GM12878 (cell line): ENCODE results near the gene CYBC1. TPM values are rescaled to one million over a fixed set of nuclear protein-coding genes. Genes with fewer than 3 reads are reported as not detected.
A peak's percentile ranks its signal among the peaks of the same experiment; 100 is the strongest.

Source experiments
- ATAC-seq: fragments of 200-7000 bp; cut with Tn5 transposase; 3 replicates; pipeline ENCODE4 v1.9.1; 2020; ENCODE audit warnings: mild to moderate bottlenecking, moderate library complexity
- BruUV-seq: library from RNA; stranded (reverse); fragments of 400-500 nt; replicated peaks from 2 replicates; lab custom pipeline; 2021; lab: Mats Ljungman, UMichigan
- CTCF ChIA-PET: fragments of 300-600 bp; sonication (Branson Sonifier 250); formaldehyde crosslinking; extraction: SDS; loops from one replicate; lab custom pipeline; 2021; ENCODE audit warnings: inconsistent platforms; lab: Yijun Ruan, JAX
- POLR2A ChIA-PET: fragments of 350-600 bp; formaldehyde crosslinking; extraction: SDS; loops from one replicate; lab custom pipeline; 2021; ENCODE audit warnings: inconsistent platforms; lab: Charles Lee
- RAD21 ChIA-PET: fragments of 300-600 bp; sonication (Branson Sonifier 250); formaldehyde crosslinking; loops from one replicate; lab custom pipeline; 2023; ENCODE audit warnings: antibody characterized with exemption; ENCODE audit not compliant: unreplicated experiment; lab: Charles Lee
- SMC1A ChIA-PET: fragments of 300-600 bp; sonication (Branson Sonifier 250); formaldehyde crosslinking; loops from one replicate; lab custom pipeline; 2023; ENCODE audit not compliant: unreplicated experiment, uncharacterized antibody; lab: Charles Lee
- DNase-seq: peaks from one replicate; pipeline ENCODE4 v3.0.0-alpha.2; 2011; ENCODE audit warnings: low read depth, low spot score
- FAIRE-seq: peaks from 3 replicates; lab custom pipeline; 2011; peaks lifted over from hg19 to GRCh38; lab: Jason Lieb, UNC
- H2AFZ ChIP-seq: 2 replicates; pipeline ENCODE4 v1.6.0; 2011; ENCODE audit warnings: low read depth, low read length, control low read depth; ENCODE audit not compliant: control insufficient read depth
- H3K27ac ChIP-seq: 2 replicates; pipeline ENCODE4 v1.5.1; 2011; ENCODE audit warnings: control low read depth; ENCODE audit not compliant: control insufficient read depth, insufficient read depth
- H3K27me3 ChIP-seq, 2 experiments: replicated peaks in 1 of 2; 2 replicates each; pipeline versions ENCODE4 v1.6.0 to v1.6.1; 2011; ENCODE audit warnings: low read length in 1 of 2; ENCODE audit not compliant: control insufficient read depth in 2 of 2, insufficient read depth in 2 of 2
- H3K36me3 ChIP-seq, 2 experiments: 2 replicates each; pipeline ENCODE4 v1.5.1; 2011; ENCODE audit warnings: low read length in 1 of 2; ENCODE audit not compliant: control insufficient read depth in 2 of 2, insufficient read depth in 2 of 2
- H3K4me1 ChIP-seq: 2 replicates; pipeline ENCODE4 v1.6.1; 2011; ENCODE audit warnings: mild to moderate bottlenecking, low read length, moderate library complexity, mixed read lengths; ENCODE audit not compliant: control insufficient read depth, insufficient read depth
- H3K4me2 ChIP-seq: 2 replicates; pipeline ENCODE4 v1.6.0; 2011; ENCODE audit warnings: control low read depth; ENCODE audit not compliant: control insufficient read depth, insufficient read depth
- H3K4me3 ChIP-seq: fragments of 200-600 bp; sonication (generic); 2 replicates; pipeline ENCODE4 v1.5.1; 2016
- H3K79me2 ChIP-seq: 2 replicates; pipeline ENCODE4 v1.6.0; 2011; ENCODE audit warnings: low read length; ENCODE audit not compliant: control insufficient read depth, insufficient read depth
- H3K9ac ChIP-seq: 2 replicates; pipeline ENCODE4 v1.8.0; 2011; ENCODE audit warnings: low read length, control low read depth, mixed read lengths; ENCODE audit not compliant: control insufficient read depth, insufficient read depth
- H3K9me3 ChIP-seq: replicated peaks from 3 replicates; pipeline ENCODE4 v1.5.1; 2011; ENCODE audit warnings: mild to moderate bottlenecking, low read length; ENCODE audit not compliant: control insufficient read depth, insufficient read depth
- H4K20me1 ChIP-seq: 2 replicates; pipeline ENCODE4 v1.6.0; 2011; ENCODE audit not compliant: control insufficient read depth, insufficient read depth
- HDGF ChIP-seq: fragments of 450-650 bp; IDR thresholded peaks from 2 replicates; pipeline ENCODE4 v1.6.1; 2016; ENCODE audit warnings: antibody characterized with exemption
- POLR2A ChIP-seq: IDR thresholded peaks from 2 replicates; pipeline ENCODE4 v1.6.1; 2011; ENCODE audit warnings: low read depth, mild to moderate bottlenecking, low read length
- ZZZ3 ChIP-seq: IDR thresholded peaks from 2 replicates; pipeline ENCODE4 v1.6.1; 2011; ENCODE audit warnings: low read depth; ENCODE audit not compliant: control insufficient read depth, insufficient read length
- WGBS: methylation state at CpG from one replicate; pipeline ENCODE4 v1.1.6; 2016; ENCODE audit warnings: low lambda C conversion rate; ENCODE audit not compliant: insufficient replicate concordance, insufficient coverage; ENCODE audit errors: missing lambda C conversion rate; 5-methylcytosine and 5-hydroxymethylcytosine counted together
- in situ Hi-C: fragments of 300-500 bp; cut with MboI; formaldehyde crosslinking; loops from 9 replicates; pipeline ENCODE4 v1.14.3; 2018; ENCODE audit warnings: mixed read lengths
- intact Hi-C: fragments of 100-400 bp; cut with micrococcal nuclease; formaldehyde crosslinking; loops from one replicate; pipeline ENCODE4 v1.14.2; 2022; ENCODE audit not compliant: unreplicated experiment
- polyA plus RNA-seq, 11 experiments: library from polyadenylated mRNA; depleted of rRNA in 4 of 11; unstranded in 6 of 11; stranded (reverse) in 5 of 11; fragments of >200 nt; fragmentation: Nextera tagmentation in 4 of 11; fragmentation: Illumina TruSeq in 1 of 11; extraction: Ambion mirVana in 4 of 11; extraction: Trizol in 1 of 11; gene quantifications; 1 replicate in 1 of 11; 2 replicates in 10 of 11; pipeline versions ENCODE4 v1.2.1 to v1.2.3, GENCODE V29; 2011 to 2016; ENCODE audit warnings: inconsistent platforms in 2 of 11, missing spikeins in 2 of 11, low read depth in 1 of 11
- total RNA-seq, 4 experiments: library from RNA; depleted of rRNA in 3 of 4; stranded (reverse); fragments of >200 nt in 3 of 4; fragmentation: Illumina TruSeq in 1 of 4; extraction: Trizol in 1 of 4; gene quantifications; 2 replicates each; pipeline versions ENCODE4 v1.2.1 to v1.2.3, GENCODE V29; 2013 to 2021
- TF ChIP-seq, protein P1 (sequence below): fragments of 450-650 bp; IDR thresholded peaks from 2 replicates; pipeline ENCODE4 v1.6.1; 2017; ENCODE audit warnings: mild to moderate bottlenecking, moderate library complexity

Gene CYBC1
- total and polyA plus RNA-seq, 10 of the 15 experiments (the other 5 are each of a cell fraction or from before 2014, with no cell fraction given): 4.2 to 162 (median 133) TPM

DNA sequence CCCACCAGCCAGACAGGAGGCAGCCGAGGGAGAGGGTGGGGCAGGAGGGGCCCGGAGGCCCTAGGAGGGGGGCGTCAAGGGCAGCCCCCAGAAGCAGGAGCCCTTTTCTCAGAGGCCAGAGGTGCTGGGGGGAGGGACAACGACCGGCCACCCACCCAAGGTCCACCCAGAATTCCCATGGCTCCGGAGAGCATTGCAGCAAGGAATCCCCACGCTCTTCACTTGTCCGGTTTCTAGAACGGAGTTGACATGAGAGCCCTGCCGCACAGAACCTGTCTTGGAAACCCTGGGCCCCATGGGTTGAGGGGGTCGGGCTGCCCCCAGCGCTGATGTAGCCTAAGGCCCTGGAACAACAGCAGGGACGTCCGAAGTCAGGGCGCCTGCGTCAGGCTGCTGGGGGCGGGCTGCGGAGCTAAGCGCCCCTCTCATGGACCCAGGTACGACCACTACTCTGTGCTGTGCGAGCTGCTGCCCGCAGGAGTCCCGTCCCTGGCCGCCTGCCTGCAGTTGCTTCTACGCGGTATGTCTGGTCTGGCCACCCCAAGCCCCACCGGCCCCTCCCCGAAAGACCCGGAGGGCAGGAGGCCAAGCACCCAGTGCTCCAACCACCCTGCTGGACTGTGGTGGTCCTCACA, 11.2 kb downstream of the CYBC1 start (continued):
- TF ChIP-seq, protein P1, sequence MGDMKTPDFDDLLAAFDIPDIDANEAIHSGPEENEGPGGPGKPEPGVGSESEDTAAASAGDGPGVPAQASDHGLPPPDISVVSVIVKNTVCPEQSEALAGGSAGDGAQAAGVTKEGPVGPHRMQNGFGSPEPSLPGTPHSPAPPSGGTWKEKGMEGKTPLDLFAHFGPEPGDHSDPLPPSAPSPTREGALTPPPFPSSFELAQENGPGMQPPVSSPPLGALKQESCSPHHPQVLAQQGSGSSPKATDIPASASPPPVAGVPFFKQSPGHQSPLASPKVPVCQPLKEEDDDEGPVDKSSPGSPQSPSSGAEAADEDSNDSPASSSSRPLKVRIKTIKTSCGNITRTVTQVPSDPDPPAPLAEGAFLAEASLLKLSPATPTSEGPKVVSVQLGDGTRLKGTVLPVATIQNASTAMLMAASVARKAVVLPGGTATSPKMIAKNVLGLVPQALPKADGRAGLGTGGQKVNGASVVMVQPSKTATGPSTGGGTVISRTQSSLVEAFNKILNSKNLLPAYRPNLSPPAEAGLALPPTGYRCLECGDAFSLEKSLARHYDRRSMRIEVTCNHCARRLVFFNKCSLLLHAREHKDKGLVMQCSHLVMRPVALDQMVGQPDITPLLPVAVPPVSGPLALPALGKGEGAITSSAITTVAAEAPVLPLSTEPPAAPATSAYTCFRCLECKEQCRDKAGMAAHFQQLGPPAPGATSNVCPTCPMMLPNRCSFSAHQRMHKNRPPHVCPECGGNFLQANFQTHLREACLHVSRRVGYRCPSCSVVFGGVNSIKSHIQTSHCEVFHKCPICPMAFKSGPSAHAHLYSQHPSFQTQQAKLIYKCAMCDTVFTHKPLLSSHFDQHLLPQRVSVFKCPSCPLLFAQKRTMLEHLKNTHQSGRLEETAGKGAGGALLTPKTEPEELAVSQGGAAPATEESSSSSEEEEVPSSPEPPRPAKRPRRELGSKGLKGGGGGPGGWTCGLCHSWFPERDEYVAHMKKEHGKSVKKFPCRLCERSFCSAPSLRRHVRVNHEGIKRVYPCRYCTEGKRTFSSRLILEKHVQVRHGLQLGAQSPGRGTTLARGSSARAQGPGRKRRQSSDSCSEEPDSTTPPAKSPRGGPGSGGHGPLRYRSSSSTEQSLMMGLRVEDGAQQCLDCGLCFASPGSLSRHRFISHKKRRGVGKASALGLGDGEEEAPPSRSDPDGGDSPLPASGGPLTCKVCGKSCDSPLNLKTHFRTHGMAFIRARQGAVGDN: no peak
- no peak for TF ChIP-seq ZZZ3

DNA sequence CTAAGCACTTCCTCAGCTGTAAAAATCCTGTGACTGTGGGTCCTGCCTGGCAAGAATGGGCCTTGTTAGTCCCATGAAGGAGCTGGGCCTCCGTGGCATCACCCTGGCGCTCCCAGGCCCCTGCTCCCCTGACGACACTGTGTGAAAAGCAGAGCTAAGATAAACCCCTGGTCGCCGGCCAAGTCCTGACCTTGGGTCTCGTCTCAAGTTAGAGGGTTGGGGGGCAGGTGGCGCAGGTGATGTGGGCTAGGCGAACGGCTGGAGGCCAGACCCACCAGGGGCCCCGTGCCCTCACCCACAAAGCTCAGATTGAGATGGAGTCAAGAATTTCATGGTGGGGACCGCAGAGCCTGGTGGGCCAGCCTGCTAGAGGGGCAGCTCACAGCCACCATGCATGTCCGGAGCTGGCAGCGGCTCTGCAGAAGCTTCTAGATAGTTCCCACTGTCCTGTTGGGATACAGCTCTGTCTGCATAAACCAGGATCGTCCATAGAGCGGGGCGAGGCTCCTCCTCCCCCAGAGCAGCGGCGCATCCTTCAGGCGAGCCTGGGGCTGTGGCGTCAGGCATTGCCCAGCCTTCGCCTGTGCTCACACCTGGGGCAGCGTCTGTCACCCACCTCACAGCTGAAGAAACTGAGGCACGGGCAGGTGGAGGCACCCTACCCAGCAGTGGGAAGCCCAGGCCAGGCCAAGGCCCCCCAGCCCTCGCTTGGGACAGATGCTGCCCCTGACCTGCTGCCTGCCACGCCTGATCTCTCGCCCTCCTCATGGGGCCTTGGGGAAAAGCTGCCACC, 12.0 kb downstream of the CYBC1 start:
- Histone ChIP-seq H3K79me2 (no peaks in the 10 kb centered on the region), H3K27me3 (no peaks in the 10 kb centered on the region), H3K27ac (no peak overlapping the region), H3K4me2 (no peak overlapping the region), H3K36me3 (peaks cover 4 to 13% of the 10 kb centered on the region in 2 experiments; a peak in 3 of 4 replicates), H2AFZ (no peak overlapping the region), H3K9me3 (no peaks in the 10 kb centered on the region), H3K4me1 (peaks cover 18% of the 10 kb centered on the region), H3K9ac (no peak overlapping the region), H4K20me1 (no peaks in the 10 kb centered on the region; the same call in 1 of the 2 replicates), H3K4me3 (no peak overlapping the region)
- ChIA-PET SMC1A (no interaction called here), POLR2A (interaction anchor here (0.7 kb wide), 1 partner anchor 11 kb away, joined by 3 read pairs; no protein-coding TSS in a partner anchor), CTCF (interaction anchor here (1.2 to 1.8 kb wide), 2 partner anchors 10 to 14 kb away, joined by 3 to 5 read pairs; no protein-coding TSS in a partner anchor), RAD21 (no interaction called here)
- ATAC-seq (no peak), DNase-seq (no peak), FAIRE-seq (no peak)
- 87% methylated on average over 26 of the region's 26 CpGs for WGBS
- in situ Hi-C loops (no loop called here), intact Hi-C loops (no loop called here)
- no TSS peak for BruUV-seq
- TF ChIP-seq HDGF: no peak
- peak; percentile 41 for TF ChIP-seq POLR2A
